Measurements from ENCODE around the gene PLAU.
A peak's percentile ranks its signal among the peaks of the same experiment; 100 is the strongest.
"Not testable (repeated sequence)": the region's sequence is repeated elsewhere in the genome, so short reads cannot be mapped to it uniquely, and the experiment has no call there.

PLAU gene

GRCh38 chr10:73884017-73884416, 26.9 kb upstream of the PLAU start:
- H3K36me3 ChIP-seq (replicated peaks): no peaks in the 10 kb centered on the region
- no peaks in the 10 kb centered on the region for H3K9me3 ChIP-seq
- H3K4me1 ChIP-seq: no peaks in the 10 kb centered on the region
- H3K4me3 ChIP-seq: no peak overlapping the region
- no peaks in the 10 kb centered on the region for H3K27me3 ChIP-seq (ENCODE audit: low read depth)
- in situ Hi-C loops (cut with MboI; ENCODE audit: low sequenced_read_pairs): loop anchor here (5.0 kb wide), 1 partner anchor 37 kb away; no protein-coding TSS in a partner anchor
- DNase-seq (ENCODE audit: low spot score in 2 of 2): no peak

- Histone ChIP-seq H3K4me3 (no peak overlapping the region), H3K27me3 (ENCODE audit: low read depth) (no peaks in the 10 kb centered on the region), H3K9me3 (no peaks in the 10 kb centered on the region), H3K36me3 (replicated peaks) (no peaks in the 10 kb centered on the region), H3K4me1 (no peaks in the 10 kb centered on the region)
- in situ Hi-C loops (cut with MboI; ENCODE audit: low sequenced_read_pairs): loop anchor here (5.0 kb wide), 1 partner anchor 196 kb away; no protein-coding TSS in a partner anchor
- DNase-seq (ENCODE audit: low spot score in 2 of 2): peak; percentile 65 to 86
Measured at GRCh38 chr10:73886085-73886529, 24.8 kb upstream of the PLAU start.

- no peaks in the 10 kb centered on the region for H3K4me1 ChIP-seq
- in situ Hi-C loops (cut with MboI; ENCODE audit: low sequenced_read_pairs): loop anchor here (5.0 kb wide), 1 partner anchor 196 kb away; no protein-coding TSS in a partner anchor
Measured at GRCh38 chr10:73886661-73887293, 24.2 kb upstream of the PLAU start.

GRCh38 chr10:73887294-73888039, 23.5 kb upstream of the PLAU start:
- Histone ChIP-seq H3K4me3 (no peak overlapping the region), H3K36me3 (replicated peaks) (no peaks in the 10 kb centered on the region), H3K4me1 (peaks cover 3% of the 10 kb centered on the region), H3K9me3 (no peaks in the 10 kb centered on the region), H3K27me3 (ENCODE audit: low read depth) (no peaks in the 10 kb centered on the region)
- in situ Hi-C loops (cut with MboI; ENCODE audit: low sequenced_read_pairs): loop anchor here (5.0 kb wide), 1 partner anchor 195 kb away; no protein-coding TSS in a partner anchor
- peak in 1 of 2 experiments; percentile 47 for DNase-seq (ENCODE audit: low spot score in 2 of 2)

More at GRCh38 chr10:73886661-73887293, 24.2 kb upstream of the PLAU start:
- no peaks in the 10 kb centered on the region for H3K36me3 ChIP-seq (replicated peaks)
- H3K27me3 ChIP-seq (ENCODE audit: low read depth): no peaks in the 10 kb centered on the region
- no peak for DNase-seq (ENCODE audit: low spot score in 2 of 2)
- no peak overlapping the region for H3K4me3 ChIP-seq
- no peaks in the 10 kb centered on the region for H3K9me3 ChIP-seq

- in situ Hi-C loops (cut with MboI; ENCODE audit: low sequenced_read_pairs): loop anchor here (5.0 kb wide), 1 partner anchor 194 kb away; no protein-coding TSS in a partner anchor
- Histone ChIP-seq H3K27me3 (ENCODE audit: low read depth) (no peaks in the 10 kb centered on the region), H3K9me3 (no peaks in the 10 kb centered on the region), H3K36me3 (replicated peaks) (no peaks in the 10 kb centered on the region), H3K4me1 (peaks cover 14% of the 10 kb centered on the region), H3K4me3 (no peak overlapping the region)
- no peak for DNase-seq (ENCODE audit: low spot score in 2 of 2)
Measured at GRCh38 chr10:73888514-73888913, 22.4 kb upstream of the PLAU start.

GRCh38 chr10:73889014-73889413, 21.9 kb upstream of the PLAU start:
- H3K9me3 ChIP-seq: peaks cover 3% of the 10 kb centered on the region; the same call in 1 of the 2 replicates
- no peak for DNase-seq (ENCODE audit: low spot score in 2 of 2)
- H3K4me1 ChIP-seq: peaks cover 14% of the 10 kb centered on the region
- in situ Hi-C loops (cut with MboI; ENCODE audit: low sequenced_read_pairs): loop anchor here (5.0 kb wide), 1 partner anchor 193 kb away; no protein-coding TSS in a partner anchor
- H3K36me3 ChIP-seq (replicated peaks): no peaks in the 10 kb centered on the region
- no peaks in the 10 kb centered on the region for H3K27me3 ChIP-seq (ENCODE audit: low read depth)
- no peak overlapping the region for H3K4me3 ChIP-seq

- H3K4me3 ChIP-seq; H3K36me3 ChIP-seq (replicated peaks); H3K9me3 ChIP-seq; DNase-seq (ENCODE audit: low spot score in 2 of 2); H3K27me3 ChIP-seq (ENCODE audit: low read depth): not testable (repeated sequence)
- peaks cover 14% of the 10 kb centered on the region for H3K4me1 ChIP-seq
- in situ Hi-C loops (cut with MboI; ENCODE audit: low sequenced_read_pairs): loop anchor here (5.0 kb wide), 1 partner anchor 193 kb away; no protein-coding TSS in a partner anchor
Measured at GRCh38 chr10:73889416-73889815, 21.5 kb upstream of the PLAU start.

- Histone ChIP-seq H3K9me3 (peaks cover 8% of the 10 kb centered on the region), H3K4me3 (no peak overlapping the region), H3K27me3 (ENCODE audit: low read depth) (no peaks in the 10 kb centered on the region), H3K36me3 (replicated peaks) (no peaks in the 10 kb centered on the region), H3K4me1 (peaks cover 14% of the 10 kb centered on the region)
- in situ Hi-C loops (cut with MboI; ENCODE audit: low sequenced_read_pairs): no loop called here
- DNase-seq (ENCODE audit: low spot score in 2 of 2): no peak
Measured at GRCh38 chr10:73890261-73890660, 20.7 kb upstream of the PLAU start.

GRCh38 chr10:73890830-73891229, 20.1 kb upstream of the PLAU start:
- H3K27me3 ChIP-seq (ENCODE audit: low read depth); in situ Hi-C loops (cut with MboI; ENCODE audit: low sequenced_read_pairs); H3K9me3 ChIP-seq; H3K36me3 ChIP-seq (replicated peaks); H3K4me3 ChIP-seq; DNase-seq (ENCODE audit: low spot score in 2 of 2): not testable (repeated sequence)
- peaks cover 14% of the 10 kb centered on the region for H3K4me1 ChIP-seq

GRCh38 chr10:73891540-73891939, 19.4 kb upstream of the PLAU start:
- in situ Hi-C loops (cut with MboI; ENCODE audit: low sequenced_read_pairs): no loop called here
- H3K36me3 ChIP-seq (replicated peaks): no peaks in the 10 kb centered on the region
- no peak for DNase-seq (ENCODE audit: low spot score in 2 of 2)
- no peak overlapping the region for H3K4me3 ChIP-seq
- peaks cover 14% of the 10 kb centered on the region for H3K4me1 ChIP-seq
- no peaks in the 10 kb centered on the region for H3K27me3 ChIP-seq (ENCODE audit: low read depth)
- peaks cover 8% of the 10 kb centered on the region for H3K9me3 ChIP-seq

GRCh38 chr10:73892310-73893030, 18.5 kb upstream of the PLAU start:
- Histone ChIP-seq H3K4me1 (peaks cover 14% of the 10 kb centered on the region), H3K27me3 (ENCODE audit: low read depth) (no peaks in the 10 kb centered on the region), H3K9me3 (peaks cover 8% of the 10 kb centered on the region), H3K36me3 (replicated peaks) (no peaks in the 10 kb centered on the region), H3K4me3 (no peak overlapping the region)
- peak; percentile 64 to 76 for DNase-seq (ENCODE audit: low spot score in 2 of 2)
- in situ Hi-C loops (cut with MboI; ENCODE audit: low sequenced_read_pairs): no loop called here

- H3K36me3 ChIP-seq (replicated peaks): no peaks in the 10 kb centered on the region
- H3K4me1 ChIP-seq: peaks cover 14% of the 10 kb centered on the region
- in situ Hi-C loops (cut with MboI; ENCODE audit: low sequenced_read_pairs): no loop called here
- H3K27me3 ChIP-seq (ENCODE audit: low read depth): no peaks in the 10 kb centered on the region
- peaks cover 8% of the 10 kb centered on the region for H3K9me3 ChIP-seq
- no peak for DNase-seq (ENCODE audit: low spot score in 2 of 2)
- H3K4me3 ChIP-seq: no peak overlapping the region
Measured at GRCh38 chr10:73893426-73893825, 17.5 kb upstream of the PLAU start.

- peaks cover 14% of the 10 kb centered on the region for H3K4me1 ChIP-seq
- H3K4me3 ChIP-seq: no peak overlapping the region
- no peaks in the 10 kb centered on the region for H3K27me3 ChIP-seq (ENCODE audit: low read depth)
- in situ Hi-C loops (cut with MboI; ENCODE audit: low sequenced_read_pairs): no loop called here
- no peak for DNase-seq (ENCODE audit: low spot score in 2 of 2)
- peaks cover 8% of the 10 kb centered on the region for H3K9me3 ChIP-seq
- no peaks in the 10 kb centered on the region for H3K36me3 ChIP-seq (replicated peaks)
Measured at GRCh38 chr10:73894245-73894971, 16.5 kb upstream of the PLAU start.
